Choroid plexus epithelial cell (primary cell): Measurements from ENCODE around the gene SLC25A48.

ENCODE experiments used
- DNase-seq: peaks from one replicate; pipeline ENCODE4 v3.0.0-alpha.2; 2010; ENCODE audit warnings: low read depth
- H3K4me3 ChIP-seq: 2 replicates; pipeline ENCODE4 v1.5.1; 2011; ENCODE audit warnings: low read depth, mild to moderate bottlenecking, control low read depth, low read length, moderate library complexity
- CTCF ChIP-seq: conservative IDR thresholded peaks from 2 replicates; pipeline ENCODE4 v1.5.1; 2011; ENCODE audit warnings: low read depth, mild to moderate bottlenecking, control low read depth, inconsistent platforms, low read length, moderate library complexity

The SLC25A48 gene

GRCh38 chr5:135930949-135931295, 96.5 kb downstream of the SLC25A48 start:
- DNase-seq, result no peak
- H3K4me3 ChIP-seq, result no peak overlapping the region

GRCh38 chr5:135934939-135935338, 100.5 kb downstream of the SLC25A48 start:
- TF ChIP-seq CTCF, result no peak
- DNase-seq, result peak; percentile 71
- H3K4me3 ChIP-seq, result no peak overlapping the region

More at GRCh38 chr5:135930949-135931295, 96.5 kb downstream of the SLC25A48 start:
- no peak for TF ChIP-seq CTCF

GRCh38 chr5:135937245-135937911, 102.9 kb downstream of the SLC25A48 start:
- no peak overlapping the region for H3K4me3 ChIP-seq
- no peak for TF ChIP-seq CTCF
- DNase-seq, result no peak
